Hepatocyte (in vitro differentiated cells): ENCODE results near the gene AP2S1.

Source experiments
- EZH2 ChIP-seq: fragments of 200-600 bp; sonication (generic); IDR thresholded peaks from 2 replicates; pipeline ENCODE4 v1.6.1; 2016; ENCODE audit warnings: antibody characterized with exemption, mild to moderate bottlenecking, borderline replicate concordance
- TF ChIP-seq, protein P1 (sequence below): fragments of 200-600 bp; sonication (generic); IDR thresholded peaks from 2 replicates; pipeline ENCODE4 v1.5.1; 2016; ENCODE audit warnings: antibody characterized with exemption, mild to moderate bottlenecking; ENCODE audit not compliant: poor library complexity

DNA sequence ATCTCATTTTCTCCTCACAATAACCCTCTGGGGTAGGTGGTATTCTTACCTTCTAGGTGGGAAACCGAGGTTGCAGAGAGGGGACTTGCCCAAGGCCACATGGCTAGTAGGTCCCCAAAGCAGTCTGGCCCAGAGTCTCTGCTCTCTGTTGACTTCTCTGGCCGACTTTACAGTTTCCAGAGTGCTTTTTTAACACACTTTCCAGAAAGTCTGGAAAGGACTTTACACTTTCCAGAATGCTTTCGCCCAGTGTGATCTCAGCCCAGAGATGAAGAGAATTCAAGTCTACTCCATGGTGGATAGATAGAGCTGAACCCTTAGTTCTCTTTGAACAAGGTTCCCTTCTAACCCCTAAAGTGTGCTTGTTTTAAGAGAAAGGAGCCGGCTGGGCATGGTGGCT is 22.3 kb upstream of the AP2S1 start:
- TF ChIP-seq, protein P1, sequence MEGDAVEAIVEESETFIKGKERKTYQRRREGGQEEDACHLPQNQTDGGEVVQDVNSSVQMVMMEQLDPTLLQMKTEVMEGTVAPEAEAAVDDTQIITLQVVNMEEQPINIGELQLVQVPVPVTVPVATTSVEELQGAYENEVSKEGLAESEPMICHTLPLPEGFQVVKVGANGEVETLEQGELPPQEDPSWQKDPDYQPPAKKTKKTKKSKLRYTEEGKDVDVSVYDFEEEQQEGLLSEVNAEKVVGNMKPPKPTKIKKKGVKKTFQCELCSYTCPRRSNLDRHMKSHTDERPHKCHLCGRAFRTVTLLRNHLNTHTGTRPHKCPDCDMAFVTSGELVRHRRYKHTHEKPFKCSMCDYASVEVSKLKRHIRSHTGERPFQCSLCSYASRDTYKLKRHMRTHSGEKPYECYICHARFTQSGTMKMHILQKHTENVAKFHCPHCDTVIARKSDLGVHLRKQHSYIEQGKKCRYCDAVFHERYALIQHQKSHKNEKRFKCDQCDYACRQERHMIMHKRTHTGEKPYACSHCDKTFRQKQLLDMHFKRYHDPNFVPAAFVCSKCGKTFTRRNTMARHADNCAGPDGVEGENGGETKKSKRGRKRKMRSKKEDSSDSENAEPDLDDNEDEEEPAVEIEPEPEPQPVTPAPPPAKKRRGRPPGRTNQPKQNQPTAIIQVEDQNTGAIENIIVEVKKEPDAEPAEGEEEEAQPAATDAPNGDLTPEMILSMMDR = no peak
- no peak for TF ChIP-seq EZH2
